GM23248 (cell line): ENCODE data around the gene ENAH. TPM values are rescaled to one million over a fixed set of nuclear protein-coding genes. Genes with fewer than 3 reads are reported as not detected.

Experiments used
- DNase-seq: peaks from one replicate; pipeline ENCODE4 v3.0.0-alpha.2; 2015
- H2AFZ ChIP-seq: fragments of 200-600 bp; sonication (generic); 2 replicates; pipeline ENCODE4 v1.6.1; 2016; ENCODE audit warnings: antibody characterized with exemption
- H3F3A ChIP-seq: fragments of 200-600 bp; sonication (generic); 2 replicates; pipeline ENCODE4 v1.6.1; 2016; ENCODE audit warnings: mild to moderate bottlenecking, antibody characterized with exemption, mixed run types; ENCODE audit not compliant: insufficient read depth
- H3K27ac ChIP-seq: fragments of 200-600 bp; sonication (generic); 2 replicates; pipeline ENCODE4 v1.5.1; 2016; ENCODE audit warnings: mild to moderate bottlenecking
- H3K27me3 ChIP-seq: fragments of 200-600 bp; sonication (generic); replicated peaks from 2 replicates; pipeline ENCODE4 v1.6.1; 2016; ENCODE audit warnings: mild to moderate bottlenecking; ENCODE audit not compliant: insufficient read depth
- H3K36me3 ChIP-seq: fragments of 200-600 bp; sonication (generic); 2 replicates; pipeline ENCODE4 v1.6.1; 2016; ENCODE audit warnings: low read depth, mild to moderate bottlenecking
- H3K4me1 ChIP-seq: fragments of 200-600 bp; sonication (generic); 2 replicates; pipeline ENCODE4 v1.6.1; 2016; ENCODE audit warnings: mild to moderate bottlenecking; ENCODE audit not compliant: insufficient read depth
- H3K4me2 ChIP-seq: fragments of 200-600 bp; sonication (generic); one replicate; pipeline ENCODE4 v1.6.1; 2016; ENCODE audit warnings: mild to moderate bottlenecking; ENCODE audit not compliant: unreplicated experiment
- H3K4me3 ChIP-seq: fragments of 200-600 bp; sonication (generic); 2 replicates; pipeline ENCODE4 v1.5.1; 2016; ENCODE audit warnings: mild to moderate bottlenecking
- H3K79me2 ChIP-seq: fragments of 200-600 bp; sonication (generic); 2 replicates; pipeline ENCODE4 v1.6.1; 2016; ENCODE audit warnings: mild to moderate bottlenecking; ENCODE audit not compliant: insufficient read depth
- H3K9ac ChIP-seq: fragments of 200-600 bp; sonication (generic); 2 replicates; pipeline ENCODE4 v1.6.1; 2016; ENCODE audit warnings: mild to moderate bottlenecking
- H3K9me2 ChIP-seq: fragments of 200-600 bp; sonication (generic); 2 replicates; pipeline ENCODE4 v1.6.1; 2016; ENCODE audit warnings: mixed run types, mild to moderate bottlenecking, moderate library complexity; ENCODE audit not compliant: insufficient read depth
- H3K9me3 ChIP-seq: fragments of 200-600 bp; sonication (generic); one replicate; pipeline ENCODE4 v1.6.1; 2017; ENCODE audit warnings: low read depth
- H4K20me1 ChIP-seq: fragments of 200-600 bp; sonication (generic); 2 replicates; pipeline ENCODE4 v1.6.0; 2016; ENCODE audit not compliant: insufficient read depth
- EZH2 ChIP-seq: fragments of 200-600 bp; sonication (generic); IDR thresholded peaks from 2 replicates; pipeline ENCODE4 v1.6.1; 2018; ENCODE audit warnings: antibody characterized with exemption, mild to moderate bottlenecking; ENCODE audit not compliant: insufficient read depth, poor library complexity, severe bottlenecking
- EZH2phosphoT487 ChIP-seq: fragments of 200-600 bp; sonication (generic); IDR thresholded peaks from 2 replicates; pipeline ENCODE4 v1.6.1; 2018; ENCODE audit warnings: antibody characterized with exemption, moderate library complexity, mild to moderate bottlenecking, low read depth; ENCODE audit not compliant: insufficient read depth
- WGBS, 2 experiments: methylation state at CpG; one replicate each; pipeline ENCODE4 v1.1.6; 2015 to 2017; ENCODE audit warnings: low lambda C conversion rate in 2 of 2, low coverage in 1 of 2; ENCODE audit errors: missing lambda C conversion rate in 2 of 2; 5-methylcytosine and 5-hydroxymethylcytosine counted together
- in situ Hi-C: fragments of 300-500 bp; cut with MboI; formaldehyde crosslinking; loops from 2 replicates; pipeline ENCODE4 v1.15.0; 2020
- polyA plus RNA-seq: library from polyadenylated mRNA; unstranded; fragments of >200 nt; fragmentation: Nextera tagmentation; extraction: Ambion mirVana; gene quantifications from 2 replicates; pipeline ENCODE4 v1.2.1, GENCODE V29; 2016
- total RNA-seq: library from RNA; depleted of rRNA; stranded (reverse); fragments of >200 nt; shearing (Covaris generic); gene quantifications from 2 replicates; pipeline ENCODE4 v1.2.3, GENCODE V29; 2014

The ENAH gene
- total and polyA plus RNA-seq, 2 experiments from 2014 or later: 40.1 to 125 TPM

GRCh38 chr1:225580238-225581099 lies 72.5 kb downstream of the ENAH start:
- no peak overlapping the region for H3K27ac ChIP-seq
- in situ Hi-C loops: no loop called here
- no peak overlapping the region for H3K4me2 ChIP-seq
- H3K4me1 ChIP-seq: peaks cover 27% of the 10 kb centered on the region
- H3K4me3 ChIP-seq: no peak overlapping the region
- H2AFZ ChIP-seq: no peak overlapping the region
- no peak overlapping the region for H3K9ac ChIP-seq
- no peaks in the 10 kb centered on the region for H3K9me2 ChIP-seq
- no peaks in the 10 kb centered on the region for H3K9me3 ChIP-seq
- peaks cover 21% of the 10 kb centered on the region; the same call in 1 of the 2 replicates for H4K20me1 ChIP-seq
- peaks cover 6% of the 10 kb centered on the region for H3F3A ChIP-seq
- peaks cover 100% of the 10 kb centered on the region for H3K79me2 ChIP-seq
- WGBS, 2 experiments: 74 to 76% methylated on average over 17 of the region's 17 CpGs
- no peak for TF ChIP-seq EZH2phosphoT487
- no peak for TF ChIP-seq EZH2
- no peak for DNase-seq
- H3K36me3 ChIP-seq: 0 out of 2 replicates have a peak, but pooled peaks cover 6% of the 10 kb centered on the region
- H3K27me3 ChIP-seq: no peaks in the 10 kb centered on the region

- 67 to 68% methylated on average over 3 of the region's 3 CpGs for WGBS, 2 experiments
- no peaks in the 10 kb centered on the region for H3K9me2 ChIP-seq
- in situ Hi-C loops: no loop called here
- peaks cover 21% of the 10 kb centered on the region; the same call in 1 of the 2 replicates for H4K20me1 ChIP-seq
- no peaks in the 10 kb centered on the region for H3K27me3 ChIP-seq
- H3K9me3 ChIP-seq: no peaks in the 10 kb centered on the region
- no peak overlapping the region for H3K27ac ChIP-seq
- 0 out of 2 replicates have a peak, but pooled peaks cover 6% of the 10 kb centered on the region for H3K36me3 ChIP-seq
- H3K79me2 ChIP-seq: peaks cover 97% of the 10 kb centered on the region
- TF ChIP-seq EZH2: no peak
- no peak for TF ChIP-seq EZH2phosphoT487
- H3K4me1 ChIP-seq: peaks cover 27% of the 10 kb centered on the region
- H3K4me3 ChIP-seq: no peak overlapping the region
- no peak overlapping the region for H2AFZ ChIP-seq
- no peak overlapping the region for H3K9ac ChIP-seq
- H3F3A ChIP-seq: peaks cover 6% of the 10 kb centered on the region
- H3K4me2 ChIP-seq: no peak overlapping the region
- DNase-seq: peak; percentile 33
These were observed 74.5 kb downstream of the ENAH start for GRCh38 chr1:225578251-225578977.

DNA sequence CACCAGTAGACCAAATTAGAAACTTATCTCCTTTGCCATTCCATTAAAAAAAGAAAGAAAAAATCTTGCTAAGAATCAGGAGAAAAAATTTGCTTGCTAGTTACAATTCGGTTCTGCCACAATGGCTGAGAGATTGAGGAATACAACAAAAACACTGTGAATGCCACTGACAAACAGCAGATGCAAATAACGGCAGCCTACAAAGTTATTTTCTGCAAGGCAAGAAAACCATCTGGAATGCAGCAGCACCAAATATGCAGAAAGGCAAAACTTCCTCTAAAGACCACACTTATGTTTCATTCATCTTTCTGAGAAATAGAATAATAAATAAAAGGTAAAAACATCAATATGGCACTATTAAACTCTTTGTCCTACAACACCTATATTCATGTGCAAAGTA lies 75.7 kb downstream of the ENAH start:
- no peak for DNase-seq
- no peak for TF ChIP-seq EZH2phosphoT487
- no peak for TF ChIP-seq EZH2

GRCh38 chr1:225573216-225573615 lies 79.7 kb downstream of the ENAH start:
- peaks cover 14% of the 10 kb centered on the region; the same call in 1 of the 2 replicates for H4K20me1 ChIP-seq

More for the DNA sequence above, 75.7 kb downstream of the ENAH start:
- no peaks in the 10 kb centered on the region for H3K9me3 ChIP-seq
- peaks cover 97% of the 10 kb centered on the region for H3K79me2 ChIP-seq
- H4K20me1 ChIP-seq: peaks cover 21% of the 10 kb centered on the region; the same call in 1 of the 2 replicates
- H2AFZ ChIP-seq: no peak overlapping the region
- H3K27me3 ChIP-seq: no peaks in the 10 kb centered on the region
- no peak overlapping the region for H3K4me3 ChIP-seq
- H3K9ac ChIP-seq: no peak overlapping the region
- in situ Hi-C loops: no loop called here
- H3F3A ChIP-seq: peaks cover 6% of the 10 kb centered on the region
- no peak overlapping the region for H3K4me2 ChIP-seq
- peaks cover 35% of the 10 kb centered on the region for H3K4me1 ChIP-seq
- WGBS, 2 experiments: 34 to 40% methylated on average over 2 of the region's 2 CpGs
- no peaks in the 10 kb centered on the region for H3K36me3 ChIP-seq
- H3K9me2 ChIP-seq: no peaks in the 10 kb centered on the region
- no peak overlapping the region for H3K27ac ChIP-seq

More at GRCh38 chr1:225573216-225573615, 79.7 kb downstream of the ENAH start:
- H3K4me1 ChIP-seq: peaks cover 44% of the 10 kb centered on the region
- no peak for DNase-seq
- 92 to 97% methylated on average over 2 of the region's 2 CpGs for WGBS, 2 experiments
- no peak overlapping the region for H2AFZ ChIP-seq
- no peaks in the 10 kb centered on the region for H3K9me2 ChIP-seq
- H3K4me2 ChIP-seq: no peak overlapping the region
- in situ Hi-C loops: no loop called here
- TF ChIP-seq EZH2 (no peak), EZH2phosphoT487 (no peak)
- peaks cover 12% of the 10 kb centered on the region for H3F3A ChIP-seq
- H3K79me2 ChIP-seq: peaks cover 97% of the 10 kb centered on the region
- H3K4me3 ChIP-seq: no peak overlapping the region
- H3K9me3 ChIP-seq: no peaks in the 10 kb centered on the region
- H3K36me3 ChIP-seq: no peaks in the 10 kb centered on the region
- no peak overlapping the region for H3K9ac ChIP-seq
- peak overlapping the region; percentile 22; the same call in 1 of the 2 replicates for H3K27ac ChIP-seq
- H3K27me3 ChIP-seq: no peaks in the 10 kb centered on the region
